WI38 (cell line): ENCODE results near the gene LONRF2.

Experiments used
- H3K4me3 ChIP-seq: 2 replicates; pipeline ENCODE4 v1.5.1; 2011; ENCODE audit warnings: low read depth, mild to moderate bottlenecking, control low read depth, low read length
- CTCF ChIP-seq: IDR thresholded peaks from 2 replicates; pipeline ENCODE4 v1.5.1; 2012; ENCODE audit warnings: low read depth, mild to moderate bottlenecking, control low read depth, low read length

Gene LONRF2

GRCh38 chr2:100268986-100269385, 53.3 kb downstream of the LONRF2 start:
- TF ChIP-seq CTCF, result no peak
- no peak overlapping the region for H3K4me3 ChIP-seq

GRCh38 chr2:100267751-100268150, 54.5 kb downstream of the LONRF2 start:
- no peak overlapping the region for H3K4me3 ChIP-seq
- no peak for TF ChIP-seq CTCF

GRCh38 chr2:100266126-100266525, 56.2 kb downstream of the LONRF2 start:
- TF ChIP-seq CTCF, result no peak
- no peak overlapping the region for H3K4me3 ChIP-seq

DNA sequence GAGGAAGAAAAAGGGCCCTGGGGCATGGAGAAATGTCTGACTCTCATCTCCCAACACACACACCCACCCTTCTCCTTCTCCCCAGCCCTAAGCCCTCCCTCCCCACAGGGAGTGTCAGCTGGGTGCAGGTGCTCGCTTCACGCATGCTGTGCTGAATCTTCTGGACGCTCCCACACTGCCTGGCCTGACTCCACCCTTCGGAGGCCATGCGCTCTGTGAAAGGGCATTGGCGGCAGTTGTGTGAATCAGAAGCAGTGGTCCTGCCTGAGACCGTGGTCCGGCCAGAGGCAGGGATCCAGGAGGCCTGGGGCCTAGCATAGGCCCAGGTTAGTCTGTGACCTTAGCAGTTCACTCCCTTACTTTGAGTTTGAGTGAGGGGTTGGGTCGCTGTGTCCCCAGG, 57.1 kb downstream of the LONRF2 start:
- TF ChIP-seq CTCF, result no peak
- no peak overlapping the region for H3K4me3 ChIP-seq

- no peak for TF ChIP-seq CTCF
These were observed 57.6 kb downstream of the LONRF2 start for GRCh38 chr2:100264651-100265050.

GRCh38 chr2:100264121-100264520, 58.2 kb downstream of the LONRF2 start:
- TF ChIP-seq CTCF, result no peak
- H3K4me3 ChIP-seq, result no peak overlapping the region

More at GRCh38 chr2:100264651-100265050, 57.6 kb downstream of the LONRF2 start:
- no peak overlapping the region for H3K4me3 ChIP-seq

DNA sequence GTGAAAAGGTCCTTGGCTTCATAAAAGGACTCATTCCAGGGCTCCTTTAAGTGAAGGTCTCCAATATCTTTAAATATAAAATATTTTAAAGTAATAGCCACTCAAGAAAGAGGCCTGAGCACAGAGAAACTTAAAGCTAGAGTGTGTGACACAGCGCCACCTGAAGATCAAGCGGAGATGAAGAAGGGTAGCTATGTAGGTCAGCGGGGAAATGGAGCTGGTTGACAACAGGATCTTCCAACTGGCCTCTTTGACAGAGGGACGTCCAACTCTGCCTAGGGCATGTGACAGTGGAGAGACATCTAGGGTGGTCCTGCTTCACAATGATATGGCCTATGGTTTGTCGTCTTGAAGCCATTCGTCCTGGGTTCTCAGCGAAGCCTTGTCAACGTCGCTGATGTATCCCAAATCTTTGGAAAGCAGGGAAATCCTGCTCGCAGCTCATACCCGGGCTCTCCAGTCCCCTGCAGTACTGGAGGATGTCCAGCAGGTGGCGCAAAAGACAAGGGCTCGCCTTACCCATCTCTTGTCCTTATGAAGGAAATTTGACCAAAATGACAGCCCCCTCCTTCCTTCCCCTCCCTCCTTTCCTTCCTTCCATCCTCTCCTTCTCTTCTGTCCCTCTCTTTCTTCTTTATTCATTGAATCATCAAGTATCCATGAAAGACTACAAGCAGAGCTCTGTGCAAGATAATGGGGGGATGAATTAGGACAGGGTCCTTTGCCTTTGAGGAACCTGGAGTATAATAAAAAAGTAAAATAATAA, 59.6 kb downstream of the LONRF2 start:
- peak; percentile 97 for TF ChIP-seq CTCF
- no peak overlapping the region for H3K4me3 ChIP-seq
